ENCODE measurements around the gene RHOU. TPM values are rescaled to one million over a fixed set of nuclear protein-coding genes. Genes with fewer than 3 reads are reported as not detected.

RHOU gene
- total RNA-seq, 1 donor from 2014 or later, result 6.1 TPM

GRCh38 chr1:228736844-228737445, 1.7 kb downstream of the RHOU start:
- Histone ChIP-seq H3K4me2 (ENCODE audit: low read length) (no peak overlapping the region), H4K20me1 (ENCODE audit: insufficient read depth, low read length) (no peaks in the 10 kb centered on the region), H3K4me3 (ENCODE audit: insufficient read depth, low read depth, low read length) (no peak overlapping the region)

GRCh38 chr1:228737601-228738041, 2.3 kb downstream of the RHOU start:
- H3K4me3 Mint-ChIP-seq (ENCODE audit: unreplicated experiment), result peak overlapping the region; percentile 40
- H3K27me3 ChIP-seq (ENCODE audit: insufficient read depth, low read length), result peaks cover 25% of the 10 kb centered on the region
- no peak overlapping the region for H3K27ac Mint-ChIP-seq (ENCODE audit: unreplicated experiment)

More at GRCh38 chr1:228736844-228737445, 1.7 kb downstream of the RHOU start:
- H3K4me3 Mint-ChIP-seq (ENCODE audit: unreplicated experiment), result peak overlapping the region; percentile 40
- H3K36me3 Mint-ChIP-seq (ENCODE audit: low read depth, unreplicated experiment), result no peaks in the 10 kb centered on the region
- Histone ChIP-seq H3K27me3 (ENCODE audit: insufficient read depth, low read length) (peaks cover 30% of the 10 kb centered on the region), H3K79me2 (ENCODE audit: insufficient read depth, low read length) (no peaks in the 10 kb centered on the region), H3K27ac (ENCODE audit: low read depth, low read length) (no peak overlapping the region), H2AFZ (ENCODE audit: low read depth, low read length) (no peak overlapping the region), H3K36me3 (ENCODE audit: insufficient read depth, low read length) (no peaks in the 10 kb centered on the region), H3K9me3 (ENCODE audit: insufficient read depth, low read depth, low read length) (no peaks in the 10 kb centered on the region), H3K4me1 (ENCODE audit: insufficient read depth, low read length) (peaks cover 3% of the 10 kb centered on the region), H3K9ac (ENCODE audit: low read length) (no peak overlapping the region)
- peaks cover 1% of the 10 kb centered on the region for H3K4me1 Mint-ChIP-seq (ENCODE audit: low read depth, unreplicated experiment)
- no peak for DNase-seq (ENCODE audit: low read depth)
- FAIRE-seq, result no peak
- H3K9me3 Mint-ChIP-seq (ENCODE audit: unreplicated experiment), result no peaks in the 10 kb centered on the region
- no peak overlapping the region for H3K27ac Mint-ChIP-seq (ENCODE audit: unreplicated experiment)
- H3K27me3 Mint-ChIP-seq (ENCODE audit: low read depth, unreplicated experiment), result peaks cover 27% of the 10 kb centered on the region
- no peak for TF ChIP-seq EZH2 (IDR thresholded peaks at IDR 0.05; ENCODE audit: insufficient read depth, low read length)
- TF ChIP-seq, protein P1, sequence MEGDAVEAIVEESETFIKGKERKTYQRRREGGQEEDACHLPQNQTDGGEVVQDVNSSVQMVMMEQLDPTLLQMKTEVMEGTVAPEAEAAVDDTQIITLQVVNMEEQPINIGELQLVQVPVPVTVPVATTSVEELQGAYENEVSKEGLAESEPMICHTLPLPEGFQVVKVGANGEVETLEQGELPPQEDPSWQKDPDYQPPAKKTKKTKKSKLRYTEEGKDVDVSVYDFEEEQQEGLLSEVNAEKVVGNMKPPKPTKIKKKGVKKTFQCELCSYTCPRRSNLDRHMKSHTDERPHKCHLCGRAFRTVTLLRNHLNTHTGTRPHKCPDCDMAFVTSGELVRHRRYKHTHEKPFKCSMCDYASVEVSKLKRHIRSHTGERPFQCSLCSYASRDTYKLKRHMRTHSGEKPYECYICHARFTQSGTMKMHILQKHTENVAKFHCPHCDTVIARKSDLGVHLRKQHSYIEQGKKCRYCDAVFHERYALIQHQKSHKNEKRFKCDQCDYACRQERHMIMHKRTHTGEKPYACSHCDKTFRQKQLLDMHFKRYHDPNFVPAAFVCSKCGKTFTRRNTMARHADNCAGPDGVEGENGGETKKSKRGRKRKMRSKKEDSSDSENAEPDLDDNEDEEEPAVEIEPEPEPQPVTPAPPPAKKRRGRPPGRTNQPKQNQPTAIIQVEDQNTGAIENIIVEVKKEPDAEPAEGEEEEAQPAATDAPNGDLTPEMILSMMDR (IDR thresholded peaks at IDR 0.05; ENCODE audit: insufficient read depth, low read depth, low read length), result no peak

More at GRCh38 chr1:228737601-228738041, 2.3 kb downstream of the RHOU start:
- Histone ChIP-seq H3K4me2 (ENCODE audit: low read length) (no peak overlapping the region), H2AFZ (ENCODE audit: low read depth, low read length) (no peak overlapping the region), H3K4me3 (ENCODE audit: insufficient read depth, low read depth, low read length) (no peak overlapping the region), H3K36me3 (ENCODE audit: insufficient read depth, low read length) (no peaks in the 10 kb centered on the region), H3K79me2 (ENCODE audit: insufficient read depth, low read length) (no peaks in the 10 kb centered on the region), H3K9me3 (ENCODE audit: insufficient read depth, low read depth, low read length) (no peaks in the 10 kb centered on the region), H3K27ac (ENCODE audit: low read depth, low read length) (no peak overlapping the region), H3K9ac (ENCODE audit: low read length) (no peak overlapping the region), H4K20me1 (ENCODE audit: insufficient read depth, low read length) (no peaks in the 10 kb centered on the region), H3K4me1 (ENCODE audit: insufficient read depth, low read length) (peaks cover 3% of the 10 kb centered on the region)
- TF ChIP-seq, protein P1 (IDR thresholded peaks at IDR 0.05; ENCODE audit: insufficient read depth, low read depth, low read length), result no peak
- no peak for TF ChIP-seq EZH2 (IDR thresholded peaks at IDR 0.05; ENCODE audit: insufficient read depth, low read length)
- H3K27me3 Mint-ChIP-seq (ENCODE audit: low read depth, unreplicated experiment), result peaks cover 27% of the 10 kb centered on the region
- FAIRE-seq (no peak), DNase-seq (ENCODE audit: low read depth) (no peak)
- peaks cover 1% of the 10 kb centered on the region for H3K4me1 Mint-ChIP-seq (ENCODE audit: low read depth, unreplicated experiment)
- peaks cover 5% of the 10 kb centered on the region for H3K36me3 Mint-ChIP-seq (ENCODE audit: low read depth, unreplicated experiment)
- peaks cover 4% of the 10 kb centered on the region for H3K9me3 Mint-ChIP-seq (ENCODE audit: unreplicated experiment)

All from astrocyte (in vitro differentiated cells and primary cell).